Fibroblast of pulmonary artery (primary cell): ENCODE measurements around the gene C9orf50.

Source experiments
- DNase-seq: peaks from one replicate; pipeline ENCODE4 v3.0.0-alpha.2; 2010; ENCODE audit warnings: low read depth
- H3K4me3 ChIP-seq: replicated peaks from 2 replicates; pipeline ENCODE4 v1.5.1; 2011; ENCODE audit warnings: low read depth, mild to moderate bottlenecking, control low read depth, low read length, moderate library complexity
- TF ChIP-seq, protein P1 (sequence below): IDR thresholded peaks from 2 replicates; pipeline ENCODE4 v1.5.1; 2011; ENCODE audit warnings: mild to moderate bottlenecking, control low read depth, low read length, inconsistent platforms; ENCODE audit errors: missing control alignments

Gene C9orf50

DNA sequence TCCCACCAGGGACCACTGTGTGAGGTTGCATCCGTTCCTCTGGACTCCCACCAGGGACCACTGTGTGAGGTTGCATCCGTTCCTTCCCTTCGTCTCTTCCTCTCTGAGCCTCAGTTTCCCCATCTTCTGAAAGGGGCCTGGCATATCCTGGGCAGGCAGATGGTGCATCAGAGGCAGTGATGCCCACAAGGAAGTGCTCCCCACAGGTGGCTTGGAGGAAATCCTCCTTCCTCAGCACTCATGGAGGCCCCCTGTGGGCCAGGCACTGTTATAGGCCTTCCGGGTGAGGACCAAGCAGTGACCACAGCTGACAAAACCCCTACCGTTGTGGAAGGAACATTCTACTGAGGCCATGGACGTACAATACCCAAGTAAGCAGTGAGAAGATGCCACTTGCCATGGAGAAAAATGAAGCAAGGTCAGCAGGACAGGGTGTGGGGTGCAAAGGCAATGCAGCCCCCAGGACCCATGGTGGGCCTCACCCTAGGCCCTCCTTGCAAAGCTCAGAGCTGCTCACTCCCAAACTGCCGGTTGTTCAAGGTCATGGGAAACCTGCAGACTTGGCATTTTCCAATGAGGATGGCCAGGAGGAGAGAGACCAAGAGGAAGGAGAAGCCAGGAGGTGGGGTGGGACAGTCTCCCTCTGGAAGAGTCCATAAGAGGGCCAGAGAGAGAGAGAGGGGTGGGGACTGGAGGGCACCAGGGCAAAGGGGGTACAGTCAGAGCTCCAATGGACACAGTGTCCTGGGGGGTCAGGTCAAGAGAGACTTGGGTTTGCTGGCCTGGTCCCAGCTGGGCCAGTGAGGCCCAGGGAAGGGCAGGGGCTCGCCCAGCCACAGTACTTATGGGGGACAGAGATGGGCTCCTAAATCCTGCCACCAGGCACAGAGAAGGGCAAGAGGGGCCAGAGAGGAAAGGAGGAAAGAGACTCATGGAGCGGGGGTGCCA lies 51.1 kb downstream of the C9orf50 start:
- peak; percentile 45 for DNase-seq
- TF ChIP-seq, protein P1, sequence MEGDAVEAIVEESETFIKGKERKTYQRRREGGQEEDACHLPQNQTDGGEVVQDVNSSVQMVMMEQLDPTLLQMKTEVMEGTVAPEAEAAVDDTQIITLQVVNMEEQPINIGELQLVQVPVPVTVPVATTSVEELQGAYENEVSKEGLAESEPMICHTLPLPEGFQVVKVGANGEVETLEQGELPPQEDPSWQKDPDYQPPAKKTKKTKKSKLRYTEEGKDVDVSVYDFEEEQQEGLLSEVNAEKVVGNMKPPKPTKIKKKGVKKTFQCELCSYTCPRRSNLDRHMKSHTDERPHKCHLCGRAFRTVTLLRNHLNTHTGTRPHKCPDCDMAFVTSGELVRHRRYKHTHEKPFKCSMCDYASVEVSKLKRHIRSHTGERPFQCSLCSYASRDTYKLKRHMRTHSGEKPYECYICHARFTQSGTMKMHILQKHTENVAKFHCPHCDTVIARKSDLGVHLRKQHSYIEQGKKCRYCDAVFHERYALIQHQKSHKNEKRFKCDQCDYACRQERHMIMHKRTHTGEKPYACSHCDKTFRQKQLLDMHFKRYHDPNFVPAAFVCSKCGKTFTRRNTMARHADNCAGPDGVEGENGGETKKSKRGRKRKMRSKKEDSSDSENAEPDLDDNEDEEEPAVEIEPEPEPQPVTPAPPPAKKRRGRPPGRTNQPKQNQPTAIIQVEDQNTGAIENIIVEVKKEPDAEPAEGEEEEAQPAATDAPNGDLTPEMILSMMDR = peak; percentile 44
- H3K4me3 ChIP-seq = no peak overlapping the region

DNA sequence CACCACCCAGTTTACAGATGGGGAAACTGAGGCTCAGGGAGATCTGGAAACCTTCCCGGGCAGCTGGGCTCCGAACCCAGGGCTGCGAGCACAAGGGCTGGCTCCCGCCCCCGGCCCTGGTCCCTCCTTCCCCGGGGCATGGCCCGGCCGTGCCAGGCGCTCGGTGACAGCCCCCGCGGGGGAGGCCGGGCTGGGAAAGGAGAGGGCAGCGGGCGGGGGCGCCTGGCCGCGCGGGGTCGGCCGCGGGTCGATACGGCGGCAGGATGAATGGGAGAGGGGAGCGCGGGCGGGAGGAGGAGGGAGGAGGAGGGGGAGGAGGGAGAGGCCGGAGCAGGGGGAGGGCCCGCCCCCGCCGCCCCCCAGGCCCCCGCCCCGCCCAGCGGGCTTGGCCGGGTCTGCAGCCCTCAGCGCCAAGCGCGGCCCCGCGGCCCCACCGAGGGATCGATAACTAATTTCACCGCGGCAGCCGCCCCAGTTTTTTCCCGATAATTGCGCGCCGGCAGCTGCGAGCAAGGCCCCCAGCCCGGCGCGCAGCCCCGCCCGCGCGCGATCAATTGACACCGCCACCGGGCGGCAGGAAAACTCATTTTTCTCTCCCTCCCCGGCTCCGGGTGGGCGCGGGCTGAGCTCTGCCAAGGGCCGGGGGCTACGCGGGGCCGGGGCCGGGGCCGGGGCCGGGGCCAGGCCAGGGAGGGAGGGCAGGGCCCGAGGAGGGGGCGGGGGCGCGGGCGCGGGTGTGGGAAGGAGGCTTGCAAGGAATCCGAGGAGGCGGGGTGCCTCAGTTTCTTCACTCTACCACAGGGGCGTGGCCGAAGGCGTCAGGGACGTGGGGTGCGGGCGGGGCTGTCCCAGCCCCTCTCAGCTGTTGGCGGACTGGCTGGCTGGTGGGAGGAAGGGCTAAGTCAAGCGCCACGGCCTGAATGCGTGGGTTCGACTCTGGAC lies 52.1 kb downstream of the C9orf50 start:
- H3K4me3 ChIP-seq = peak overlapping the region; percentile 41
- TF ChIP-seq, protein P1 = no peak
- DNase-seq = no peak

DNA sequence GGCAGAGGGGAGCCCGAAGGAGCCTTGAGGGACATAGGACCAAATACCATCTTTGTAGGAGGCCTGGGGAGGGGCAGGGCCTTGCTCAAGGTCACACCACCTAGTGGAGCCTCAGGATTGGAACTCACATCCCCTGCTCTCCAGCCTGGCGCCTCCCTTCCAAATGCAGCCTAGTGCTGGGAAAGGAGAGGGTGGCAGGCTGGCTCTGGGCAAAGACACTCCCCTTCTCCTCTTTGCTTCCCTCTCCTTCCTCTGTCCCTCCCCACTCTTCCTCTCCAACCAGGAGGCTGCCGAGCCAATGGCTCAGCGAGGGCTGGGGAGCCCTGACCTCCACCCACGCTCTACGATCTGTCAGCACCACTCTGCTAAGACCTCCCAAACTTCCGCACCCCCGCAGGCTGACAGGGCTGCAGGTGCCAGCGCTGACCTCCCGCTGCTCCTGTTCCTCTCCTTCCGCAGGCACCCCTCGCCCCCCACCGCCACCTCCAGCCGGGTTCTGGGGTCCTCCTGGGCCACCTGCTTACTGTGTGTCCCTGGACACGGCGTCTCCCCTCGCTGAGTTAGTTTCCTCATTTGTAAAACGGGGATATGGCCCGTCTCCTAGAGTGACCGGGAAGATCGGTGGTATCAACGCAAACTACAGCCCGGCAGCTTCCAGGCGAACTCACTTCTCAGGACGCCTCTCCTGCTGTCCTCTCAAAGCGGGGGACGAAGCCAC lies 52.9 kb downstream of the C9orf50 start:
- TF ChIP-seq, protein P1 = no peak
- peak overlapping the region; percentile 41 for H3K4me3 ChIP-seq
- DNase-seq = peak; percentile 62

DNA sequence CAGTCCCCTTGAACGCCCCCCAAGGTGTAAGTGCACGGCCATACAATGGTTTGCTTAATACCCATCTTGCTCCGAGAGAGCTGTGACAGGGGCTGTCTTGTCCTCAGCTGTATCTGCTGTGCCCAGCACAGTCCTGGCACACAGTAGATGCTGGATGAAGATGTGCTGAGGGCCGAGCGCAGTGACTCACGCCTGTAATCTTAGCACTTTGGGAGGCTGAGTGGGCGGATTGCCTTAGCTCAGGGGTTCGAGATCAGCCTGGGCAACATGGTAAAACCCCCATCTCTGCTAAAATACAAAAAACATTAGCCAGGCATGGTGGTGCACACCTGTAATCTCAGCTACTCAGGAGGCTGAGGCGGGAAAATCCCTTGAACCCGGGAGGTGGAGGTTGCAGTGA lies 53.6 kb downstream of the C9orf50 start:
- DNase-seq = no peak
- TF ChIP-seq, protein P1 = no peak
- no peak overlapping the region for H3K4me3 ChIP-seq

DNA sequence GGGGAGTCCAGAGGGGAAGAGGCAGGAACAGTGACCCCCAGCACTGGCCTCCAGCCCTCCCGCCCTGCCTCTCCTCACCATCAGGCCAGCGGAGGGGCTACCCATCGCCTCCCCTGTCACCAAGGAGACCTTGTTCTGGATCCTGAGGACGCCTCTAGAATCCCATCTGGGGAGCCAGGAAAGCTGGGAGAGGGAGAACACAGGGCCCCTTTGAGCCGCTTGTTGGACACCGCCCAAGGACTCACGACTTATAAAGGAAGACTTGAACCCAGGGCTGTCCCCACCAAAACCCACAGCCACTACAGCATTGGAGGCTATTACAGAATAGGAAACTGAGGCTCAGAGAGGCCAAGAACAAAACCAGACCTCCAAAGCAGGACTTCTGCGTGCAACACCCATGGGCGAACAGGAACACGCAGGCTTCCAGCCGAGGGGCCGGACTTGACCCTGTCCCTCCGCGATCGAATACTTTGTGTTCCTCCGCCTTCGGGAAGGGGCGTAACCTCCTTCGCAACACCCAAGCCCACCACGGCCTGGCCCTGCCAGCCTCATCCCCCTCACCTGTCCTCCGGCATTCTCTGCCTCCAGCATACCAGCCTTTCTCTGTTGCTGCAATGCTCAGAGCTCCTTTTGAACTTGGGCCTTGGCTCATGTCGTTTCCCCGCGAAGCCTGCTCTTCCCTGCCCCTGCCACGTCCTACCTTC lies 54.2 kb downstream of the C9orf50 start:
- no peak overlapping the region for H3K4me3 ChIP-seq
- DNase-seq = no peak

More for the DNA sequence above, 54.2 kb downstream of the C9orf50 start:
- TF ChIP-seq, protein P1 = no peak
